HepG2 (cell line): ENCODE data around the gene RELL1. TPM values are rescaled to one million over a fixed set of nuclear protein-coding genes. Genes with fewer than 3 reads are reported as not detected.

Source experiments
- ATAC-seq: fragments of 200-7000 bp; cut with Tn5 transposase; 3 replicates; pipeline ENCODE4 v1.9.1; 2020; ENCODE audit warnings: mild to moderate bottlenecking, moderate library complexity
- BruUV-seq: library from RNA; stranded (reverse); fragments of 400-500 nt; replicated peaks from 2 replicates; lab custom pipeline; 2021; lab: Mats Ljungman, UMichigan
- CTCF ChIA-PET: fragments of 300-600 bp; formaldehyde crosslinking; extraction: SDS; loops from one replicate; lab custom pipeline; 2021; ENCODE audit warnings: low total read pairs, inconsistent platforms, low intra/inter-chr PET ratio; lab: Yijun Ruan, JAX
- POLR2A ChIA-PET: fragments of 350-600 bp; sonication (Branson Sonifier 250); formaldehyde crosslinking; loops from one replicate; lab custom pipeline; 2020; ENCODE audit warnings: antibody characterized with exemption, inconsistent platforms; lab: Yijun Ruan, JAX
- DNase-seq: peaks from one replicate; pipeline ENCODE4 v3.0.0-alpha.2; 2015; ENCODE audit warnings: low spot score
- FAIRE-seq: peaks from 3 replicates; lab custom pipeline; 2011; peaks lifted over from hg19 to GRCh38; lab: Jason Lieb, UNC
- H2AFZ ChIP-seq: one replicate; pipeline ENCODE4 v1.6.1; 2011; ENCODE audit warnings: low read length, inconsistent platforms
- H3K27ac ChIP-seq: fragments of 300-600 bp; 3 replicates; pipeline ENCODE4 v1.8.0; 2011; ENCODE audit warnings: mixed run types, mild to moderate bottlenecking, mixed read lengths, low read length, inconsistent platforms; ENCODE audit not compliant: insufficient read depth; ENCODE audit errors: extremely low read length
- H3K27me3 ChIP-seq, 2 experiments: fragments of 200-600 bp in 1 of 2; 2 replicates in 1 of 2; 3 replicates in 1 of 2; pipeline versions ENCODE4 v1.6.0 to v1.8.0; 2011; ENCODE audit warnings: low read length in 2 of 2, mild to moderate bottlenecking in 2 of 2, moderate library complexity in 2 of 2, inconsistent platforms in 1 of 2; ENCODE audit not compliant: insufficient read depth in 2 of 2, control insufficient read depth in 1 of 2
- H3K36me3 ChIP-seq, 2 experiments: fragments of 200-600 bp in 1 of 2; replicated peaks in 1 of 2; 2 replicates in 1 of 2; 3 replicates in 1 of 2; pipeline versions ENCODE4 v1.5.1 to v1.8.0; 2011; ENCODE audit warnings: low read length in 2 of 2, inconsistent platforms in 1 of 2; ENCODE audit not compliant: insufficient read depth in 2 of 2, control insufficient read depth in 1 of 2
- H3K4me1 ChIP-seq: 2 replicates; pipeline ENCODE4 v1.5.1; 2012; ENCODE audit warnings: low read length, inconsistent platforms; ENCODE audit not compliant: insufficient read depth
- H3K4me2 ChIP-seq: 2 replicates; pipeline ENCODE4 v1.6.0; 2011; ENCODE audit warnings: low read depth, low read length, inconsistent platforms
- H3K4me3 ChIP-seq, 3 experiments: fragments of 200-600 bp in 1 of 3; sonication (generic), shearing (Covaris generic) in 1 of 3; replicated peaks in 1 of 3; 2 replicates each; pipeline ENCODE4 v1.5.1; 2011 to 2016; ENCODE audit warnings: low read length in 3 of 3, inconsistent platforms in 2 of 3, low read depth in 2 of 3, mild to moderate bottlenecking in 2 of 3, control low read depth in 1 of 3, mixed read lengths in 1 of 3; ENCODE audit not compliant: insufficient read depth in 1 of 3
- H3K79me2 ChIP-seq: one replicate; pipeline ENCODE4 v1.6.1; 2011; ENCODE audit warnings: low read length, inconsistent platforms; ENCODE audit not compliant: insufficient read depth
- H3K9ac ChIP-seq: 2 replicates; pipeline ENCODE4 v1.6.0; 2011; ENCODE audit warnings: mild to moderate bottlenecking, low read depth, low read length, inconsistent platforms; ENCODE audit not compliant: insufficient read depth
- H3K9me3 ChIP-seq: 2 replicates; pipeline ENCODE4 v1.5.1; 2012; ENCODE audit warnings: mild to moderate bottlenecking, low read length
- H4K20me1 ChIP-seq: 2 replicates; pipeline ENCODE4 v1.6.0; 2011; ENCODE audit warnings: inconsistent platforms, mild to moderate bottlenecking, low read length, moderate library complexity; ENCODE audit not compliant: insufficient read depth
- AGO1 ChIP-seq: fragments of 200-400 bp; formaldehyde crosslinking; IDR thresholded peaks from 2 replicates; pipeline ENCODE4 v1.6.1; 2017; ENCODE audit warnings: mild to moderate bottlenecking, low read depth, low read length, moderate library complexity; ENCODE audit not compliant: poor library complexity, severe bottlenecking
- HDAC1 ChIP-seq: sonication (generic); formaldehyde crosslinking; IDR thresholded peaks from 2 replicates; pipeline ENCODE4 v1.5.1; 2020; ENCODE audit warnings: mild to moderate bottlenecking, missing genetic modification reagents
- HINFP ChIP-seq: sonication (generic); formaldehyde crosslinking; IDR thresholded peaks from 2 replicates; pipeline ENCODE4 v1.4.0; 2020; ENCODE audit warnings: low read depth, mild to moderate bottlenecking, missing genetic modification reagents
- HMGA1 ChIP-seq: sonication (generic); formaldehyde crosslinking; conservative IDR thresholded peaks from 2 replicates; pipeline ENCODE4 v1.4.0; 2020; ENCODE audit warnings: missing genetic modification reagents
- IKZF4 ChIP-seq: sonication (generic); formaldehyde crosslinking; IDR thresholded peaks from 2 replicates; pipeline ENCODE4 v1.5.1; 2020; ENCODE audit warnings: borderline replicate concordance, mild to moderate bottlenecking, low read depth, missing genetic modification reagents; ENCODE audit errors: not compliant biosample characterization
- KIAA2018 ChIP-seq: sonication (generic); formaldehyde crosslinking; IDR thresholded peaks from 2 replicates; pipeline ENCODE4 v1.5.0; 2020; ENCODE audit warnings: mild to moderate bottlenecking, missing genetic modification reagents, borderline replicate concordance
- PHF5A ChIP-seq: IDR thresholded peaks from one replicate; pipeline ENCODE4 v1.6.1; 2018; ENCODE audit warnings: low read depth, missing genetic modification reagents; ENCODE audit not compliant: unreplicated experiment
- PHF8 ChIP-seq: sonication (generic); formaldehyde crosslinking; IDR thresholded peaks from 2 replicates; pipeline ENCODE4 v1.5.0; 2020; ENCODE audit warnings: missing genetic modification reagents
- ZMAT3 ChIP-seq: sonication (generic); formaldehyde crosslinking; conservative IDR thresholded peaks from 2 replicates; pipeline ENCODE4 v1.7.0; 2021; ENCODE audit warnings: missing genetic modification reagents
- ZNF446 ChIP-seq: sonication (generic); formaldehyde crosslinking; IDR thresholded peaks from 2 replicates; pipeline ENCODE4 v1.5.0; 2020; ENCODE audit warnings: mild to moderate bottlenecking, missing genetic modification reagents
- ZNF704 ChIP-seq: sonication (generic); formaldehyde crosslinking; IDR thresholded peaks from 2 replicates; pipeline ENCODE4 v1.8.1; 2023; ENCODE audit warnings: mild to moderate bottlenecking, inconsistent platforms, moderate library complexity, missing genetic modification reagents, borderline replicate concordance
- ZSCAN30 ChIP-seq: sonication (generic); formaldehyde crosslinking; IDR thresholded peaks from 2 replicates; pipeline ENCODE4 v1.5.0; 2020; ENCODE audit warnings: mild to moderate bottlenecking, missing genetic modification reagents
- WGBS: methylation state at CpG from one replicate; pipeline ENCODE4 v1.1.6; 2017; ENCODE audit warnings: low lambda C conversion rate; 5-methylcytosine and 5-hydroxymethylcytosine counted together
- in situ Hi-C: cut with HindIII; loops from 2 replicates; pipeline ENCODE4 v1.10.0; 2017; ENCODE audit warnings: low pct_unique_long_range_greater_than_20kb; ENCODE audit not compliant: extremely low pct_ligation_motif_present
- intact Hi-C: fragments of 100-400 bp; cut with micrococcal nuclease; formaldehyde crosslinking; loops from one replicate; pipeline ENCODE4 v1.10.0; 2022; ENCODE audit not compliant: unreplicated experiment
- polyA plus RNA-seq, 8 experiments: library from polyadenylated mRNA; depleted of rRNA in 3 of 8; stranded (reverse) in 7 of 8; unstranded in 1 of 8; fragments of >200 nt; fragmentation: Illumina TruSeq in 4 of 8; extraction: Trizol in 4 of 8; gene quantifications; 2 replicates each; pipeline versions ENCODE4 v1.2.1 to v1.2.3, GENCODE V29; 2011 to 2016; ENCODE audit warnings: low read depth in 4 of 8, missing spikeins in 1 of 8, mixed read lengths in 1 of 8; ENCODE audit not compliant: insufficient read depth in 1 of 8
- total RNA-seq, 5 experiments: library from RNA; depleted of rRNA; stranded (reverse); fragments of >200 nt; fragmentation: Illumina TruSeq; extraction: Trizol; gene quantifications; 2 replicates each; pipeline ENCODE4 v1.2.3, GENCODE V29; 2016; ENCODE audit warnings: low read depth in 1 of 5

RELL1 gene
- total and polyA plus RNA-seq, 2 of the 13 experiments (the other 11 are each of a cell fraction or from before 2014, with no cell fraction given), result 8.4 to 58.4 TPM

DNA sequence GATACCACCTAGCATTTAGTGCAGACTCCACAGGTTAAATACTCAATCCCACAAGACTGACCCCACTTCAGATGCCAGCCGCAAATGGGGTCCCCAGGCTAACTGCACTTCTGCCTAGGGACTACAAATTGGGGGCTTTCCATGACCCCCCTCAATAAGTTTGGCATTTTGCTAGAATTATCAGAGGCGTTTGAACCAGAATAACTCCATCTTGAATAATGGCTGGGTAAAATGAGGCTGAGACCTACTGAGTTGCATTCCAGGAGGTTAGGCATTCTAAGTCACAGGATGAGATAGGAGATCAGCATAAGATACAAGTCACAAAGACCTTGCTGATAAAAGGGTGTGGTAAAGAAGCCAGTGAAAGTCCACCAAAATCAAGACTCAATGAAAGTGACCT is 15.1 kb downstream of the RELL1 start:
- Histone ChIP-seq H3K4me3 (no peak overlapping the region), H3K36me3 (peaks cover 1 to 4% of the 10 kb centered on the region in 2 experiments; a peak in 1 of 5 replicates), H2AFZ (no peak overlapping the region), H3K4me1 (peaks cover 54% of the 10 kb centered on the region), H3K79me2 (peaks cover 58% of the 10 kb centered on the region), H3K9me3 (no peaks in the 10 kb centered on the region), H3K9ac (no peak overlapping the region), H3K4me2 (no peak overlapping the region), H3K27ac (no peak overlapping the region), H4K20me1 (no peaks in the 10 kb centered on the region), H3K27me3 (no peaks in the 10 kb centered on the region)
- TF ChIP-seq HMGA1 (CRISPR knock-in tag), result no peak
- TF ChIP-seq ZNF704 (CRISPR knock-in tag), result no peak
- no peak for TF ChIP-seq ZNF446
- TF ChIP-seq PHF8 (CRISPR knock-in tag), result no peak
- no peak for TF ChIP-seq HINFP
- TF ChIP-seq PHF5A, result no peak
- TF ChIP-seq ZSCAN30 (CRISPR knock-in tag), result no peak
- TF ChIP-seq AGO1, result no peak
- no peak for TF ChIP-seq HDAC1 (CRISPR knock-in tag)
- TF ChIP-seq ZMAT3 (CRISPR knock-in tag), result no peak
- no peak for TF ChIP-seq KIAA2018 (CRISPR knock-in tag)
- TF ChIP-seq IKZF4 (CRISPR knock-in tag), result no peak
- ChIA-PET CTCF (no interaction called here), POLR2A (no interaction called here)
- DNase-seq (no peak), ATAC-seq (no peak), FAIRE-seq (no peak)
- in situ Hi-C loops, result no loop called here
- no TSS peak for BruUV-seq
- intact Hi-C loops, result no loop called here
- WGBS, result 50% methylated on average over 2 of the region's 2 CpGs
